Left colon (tissue), 2 donors: ENCODE results near the gene RAB20. TPM values are rescaled to one million over a fixed set of nuclear protein-coding genes. Genes with fewer than 3 reads are reported as not detected.

Experiments used
- ATAC-seq: fragments of 200-7000 bp; cut with Tn5 transposase; one replicate; pipeline ENCODE4 v1.9.1; 2020; ENCODE audit warnings: mild to moderate bottlenecking, moderate library complexity
- DNase-seq, 2 donors: peaks; one replicate each; pipeline ENCODE4 v3.0.0-alpha.2; 2020
- intact Hi-C, 2 donors: fragments of 100-400 bp; cut with DNase I in 1 of 2; cut with micrococcal nuclease in 1 of 2; formaldehyde crosslinking; loops; one replicate each; pipeline versions ENCODE4 v1.11.2 to v1.14.0; 2022; cut with DNase I, micrococcal nuclease
- total RNA-seq, 2 donors: library from RNA; stranded (reverse); fragmentation: NEBNext Ultra II Directional; extraction: Animal tissue kit (Norgen Biotek cat#: 25700); gene quantifications; one replicate each; pipeline ENCODE4 v1.2.1, GENCODE V29; 2021
- donor health status: DM: no; HTN: no; CAD: no.
- donor health status: DM: yes; HTN: yes; CAD: no.

Gene RAB20
- total RNA-seq, 2 donors from 2014 or later: 37.1 to 53.5 TPM

DNA sequence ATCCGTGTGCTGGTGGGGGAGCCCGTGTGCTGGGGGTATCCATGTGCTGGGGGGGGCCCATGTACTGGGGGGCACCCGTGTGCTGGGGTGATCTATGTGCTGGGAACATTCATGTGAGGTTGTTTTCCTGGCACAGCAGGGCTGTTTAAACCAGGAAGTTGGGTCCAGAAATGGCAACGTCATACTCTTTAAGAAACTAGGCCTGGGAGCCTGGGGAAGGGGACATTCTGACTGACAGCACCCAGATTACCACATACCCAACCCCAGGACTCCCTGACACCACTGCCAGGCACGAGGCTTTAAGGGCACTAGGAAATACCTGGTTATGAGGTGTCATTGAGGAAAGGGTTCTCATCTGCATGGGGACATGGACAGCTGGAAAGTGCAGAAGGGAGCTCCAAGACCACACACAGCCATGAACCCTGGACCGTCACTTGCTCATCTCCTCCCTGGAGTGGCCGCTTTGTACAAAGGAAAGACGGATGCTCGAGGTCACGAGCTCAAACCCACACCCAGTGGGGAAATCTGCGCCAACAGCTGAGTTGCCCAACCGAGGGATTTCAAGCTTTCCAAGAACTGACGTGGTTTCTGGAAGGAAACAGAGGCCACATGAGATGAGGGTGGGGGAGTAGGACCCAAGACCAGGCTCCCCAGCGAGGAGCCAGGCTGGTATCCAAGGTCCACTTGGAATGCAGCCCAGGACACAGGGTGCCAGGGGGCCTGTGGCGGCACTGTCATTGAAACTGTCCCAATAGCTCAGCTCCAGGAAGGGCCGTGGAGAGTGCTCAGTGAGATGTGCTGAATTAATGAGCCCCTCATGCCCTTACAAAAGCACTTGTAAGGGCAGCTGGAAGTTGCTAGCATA, 40.9 kb downstream of the RAB20 start:
- peak; percentile 87 to 89 for DNase-seq
- ATAC-seq: peak; percentile 45
- intact Hi-C loops: no loop called here

DNA sequence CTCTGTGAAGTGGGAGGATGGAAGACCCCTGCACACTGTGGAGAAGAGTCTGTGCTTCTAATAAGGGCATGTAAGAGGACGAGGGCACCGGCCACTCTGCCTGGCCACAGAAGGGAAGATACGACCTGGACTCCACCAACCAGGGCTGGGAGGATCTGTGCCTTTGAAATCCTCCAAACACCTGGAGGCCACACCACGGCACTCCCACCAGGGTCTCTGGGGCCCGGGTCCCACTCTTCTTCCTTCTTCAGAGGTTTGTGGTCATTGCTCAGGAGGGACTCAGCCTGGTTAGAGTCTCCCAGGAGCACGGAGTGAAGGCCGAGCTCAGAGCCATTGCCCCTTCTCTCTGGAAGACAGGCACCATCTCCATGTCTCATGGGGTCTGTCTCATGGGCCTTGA, 42.0 kb downstream of the RAB20 start:
- ATAC-seq (no peak), DNase-seq (no peak)
- intact Hi-C loops: no loop called here

DNA sequence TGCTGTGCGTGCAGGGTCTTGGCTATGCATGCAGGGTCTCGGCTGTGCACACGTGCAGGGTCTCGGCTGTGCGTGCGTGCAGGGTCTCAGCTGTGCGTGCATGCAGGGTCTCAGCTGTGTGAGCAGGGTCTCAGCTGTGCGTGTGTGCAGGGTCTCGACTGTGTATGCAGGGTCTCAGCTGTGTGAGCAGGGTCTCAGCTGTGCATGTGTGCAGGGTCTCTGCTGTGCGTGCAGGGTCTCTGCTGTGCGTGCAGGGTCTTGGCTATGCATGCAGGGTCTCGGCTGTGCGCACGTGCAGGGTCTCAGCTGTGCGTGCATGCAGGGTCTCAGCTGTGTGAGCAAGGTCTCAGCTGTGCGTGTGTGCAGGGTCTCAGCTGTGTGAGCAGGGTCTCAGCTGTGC, 42.5 kb downstream of the RAB20 start:
- DNase-seq (no peak), ATAC-seq (no peak)
- intact Hi-C loops: no loop called here

- intact Hi-C loops: no loop called here
- peak; percentile 65 to 70 for DNase-seq
- ATAC-seq: peak; percentile 72
Measured at GRCh38 chr13:110518571-110518970, 43.0 kb downstream of the RAB20 start.

GRCh38 chr13:110518226-110518525, 43.3 kb downstream of the RAB20 start:
- DNase-seq: no peak
- no peak for ATAC-seq
- intact Hi-C loops: no loop called here

GRCh38 chr13:110517505-110518225, 43.9 kb downstream of the RAB20 start:
- DNase-seq (no peak), ATAC-seq (peak; percentile 66)
- intact Hi-C loops: no loop called here

GRCh38 chr13:110516500-110516899, 45.0 kb downstream of the RAB20 start:
- ATAC-seq: no peak
- no peak for DNase-seq
- intact Hi-C loops: no loop called here

DNA sequence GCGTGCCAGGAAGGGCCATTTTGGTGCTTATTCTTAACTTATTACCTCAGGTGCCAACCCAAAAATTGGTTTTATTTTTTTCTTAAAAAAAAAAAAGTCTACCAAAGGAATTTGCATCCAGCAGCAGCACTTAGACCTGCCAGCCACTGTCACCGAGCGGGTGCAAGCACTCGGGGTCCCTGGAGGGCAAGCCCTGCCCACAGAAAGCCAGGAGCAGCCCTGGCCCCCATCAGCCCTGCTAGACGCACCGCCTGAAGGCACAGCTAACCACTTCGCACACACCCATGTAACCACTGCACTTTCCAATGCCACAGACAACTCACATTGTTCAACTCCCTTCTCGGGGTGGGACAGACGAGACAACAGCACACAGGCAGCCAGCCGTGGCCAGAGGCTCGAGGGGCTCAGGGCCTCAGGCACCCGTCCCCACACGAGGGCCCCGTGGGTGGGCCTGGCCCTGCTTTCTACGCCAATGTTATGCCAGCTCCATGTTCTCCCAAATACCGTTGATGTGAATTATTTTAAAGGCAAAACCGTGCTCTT, 49.3 kb downstream of the RAB20 start:
- ATAC-seq (no peak), DNase-seq (no peak)
- intact Hi-C loops: no loop called here

- DNase-seq (no peak), ATAC-seq (no peak)
- intact Hi-C loops: no loop called here
Measured at GRCh38 chr13:110511509-110512181, 49.9 kb downstream of the RAB20 start.

DNA sequence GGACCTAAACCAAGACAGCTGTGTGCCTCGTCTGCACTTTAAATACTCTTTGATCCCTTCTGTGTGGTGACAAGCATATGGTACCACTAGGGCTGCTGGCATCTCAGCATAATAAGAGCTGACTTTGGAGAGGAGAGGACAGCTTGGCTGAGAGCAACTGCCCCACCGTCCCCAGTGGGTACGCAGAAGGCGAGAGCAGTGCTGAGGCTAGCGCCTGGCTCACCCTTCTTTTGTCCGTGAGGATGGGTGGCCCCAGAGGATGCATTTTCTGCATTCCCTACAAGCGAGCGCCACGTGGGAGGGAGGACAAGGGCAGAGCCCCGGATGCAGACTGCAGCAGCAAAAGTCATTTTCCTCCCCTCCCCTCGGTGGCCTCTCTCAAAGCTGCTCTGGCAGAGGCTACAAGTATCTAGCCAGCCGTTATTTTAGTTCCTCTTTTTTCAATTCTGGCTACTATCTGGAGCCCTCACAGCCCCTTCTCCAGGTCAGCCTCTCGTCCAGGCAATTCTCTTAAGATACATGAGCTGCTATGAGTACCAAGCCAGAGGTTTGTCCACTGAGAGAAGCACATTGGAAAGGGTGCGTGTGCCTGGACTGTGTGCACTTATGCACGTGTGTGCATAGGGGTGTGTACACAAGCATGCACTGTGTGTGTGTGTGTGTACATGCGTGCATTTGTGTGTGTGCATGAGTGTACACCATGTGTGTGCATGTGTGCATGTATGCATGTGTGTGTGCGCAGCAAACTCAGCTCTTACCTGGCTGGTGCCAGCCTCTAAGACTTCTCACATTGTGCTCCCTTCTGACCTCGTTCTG, 51.3 kb downstream of the RAB20 start:
- ATAC-seq: no peak

GRCh38 chr13:110509478-110509926, 52.0 kb downstream of the RAB20 start:
- no peak for ATAC-seq
- no peak for DNase-seq
- intact Hi-C loops: no loop called here

More for the DNA sequence above, 51.3 kb downstream of the RAB20 start:
- DNase-seq: no peak
- intact Hi-C loops: no loop called here

DNA sequence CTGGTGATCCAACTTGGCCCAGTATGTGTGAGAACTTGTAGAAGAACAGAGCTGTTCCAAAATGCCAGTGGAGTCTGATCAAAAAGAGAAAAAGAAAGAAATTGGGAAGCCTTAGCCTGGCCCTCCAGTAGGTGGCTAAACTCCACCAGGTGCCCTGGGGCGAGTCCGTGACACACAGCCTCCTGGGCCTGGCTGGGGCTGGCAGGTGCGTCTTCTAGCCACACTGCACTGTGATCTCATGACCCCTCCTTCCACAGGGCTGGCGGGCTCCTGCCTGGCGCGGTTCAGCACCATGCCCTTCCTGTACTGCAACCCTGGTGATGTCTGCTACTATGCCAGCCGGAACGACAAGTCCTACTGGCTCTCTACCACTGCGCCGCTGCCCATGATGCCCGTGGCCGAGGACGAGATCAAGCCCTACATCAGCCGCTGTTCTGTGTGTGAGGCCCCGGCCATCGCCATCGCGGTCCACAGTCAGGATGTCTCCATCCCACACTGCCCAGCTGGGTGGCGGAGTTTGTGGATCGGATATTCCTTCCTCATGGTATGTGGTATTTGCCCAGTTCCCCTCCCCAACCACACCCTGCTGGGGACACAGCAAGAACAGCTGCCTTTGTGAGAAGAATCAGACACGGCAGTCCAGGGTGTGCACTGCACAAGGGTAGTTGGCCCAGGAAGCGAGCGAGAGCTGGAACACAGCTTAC, 53.7 kb downstream of the RAB20 start:
- DNase-seq (peak; percentile 80 to 90), ATAC-seq (peak; percentile 82)
- intact Hi-C loops: no loop called here

- peak; percentile 76 for ATAC-seq
- intact Hi-C loops: no loop called here
Measured at GRCh38 chr13:110506859-110507566, 54.5 kb downstream of the RAB20 start.

GRCh38 chr13:110506396-110506795, 55.1 kb downstream of the RAB20 start:
- intact Hi-C loops: no loop called here
- DNase-seq (no peak), ATAC-seq (no peak)

More at GRCh38 chr13:110506859-110507566, 54.5 kb downstream of the RAB20 start:
- peak; percentile 88 to 92 for DNase-seq

DNA sequence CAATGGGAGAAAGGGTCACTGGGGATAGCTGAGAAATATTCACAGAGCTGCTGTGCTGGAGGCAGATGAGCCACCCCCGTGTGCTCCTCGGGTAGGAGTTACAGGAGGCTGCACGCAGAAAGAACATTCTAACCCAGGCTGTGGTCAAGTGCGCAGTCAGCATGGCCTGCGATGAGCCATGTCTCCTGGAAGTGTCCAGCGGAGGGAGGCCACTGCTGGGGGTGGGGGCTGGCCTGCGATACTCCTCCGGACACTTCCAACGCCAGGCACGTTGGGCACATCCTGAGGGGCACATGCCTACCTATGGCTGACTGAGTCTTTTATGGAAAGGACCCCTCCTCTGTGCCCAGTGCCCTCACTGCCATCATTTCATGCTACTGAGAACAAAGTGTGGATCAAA, 55.9 kb downstream of the RAB20 start:
- DNase-seq (no peak), ATAC-seq (no peak)
- intact Hi-C loops: no loop called here

DNA sequence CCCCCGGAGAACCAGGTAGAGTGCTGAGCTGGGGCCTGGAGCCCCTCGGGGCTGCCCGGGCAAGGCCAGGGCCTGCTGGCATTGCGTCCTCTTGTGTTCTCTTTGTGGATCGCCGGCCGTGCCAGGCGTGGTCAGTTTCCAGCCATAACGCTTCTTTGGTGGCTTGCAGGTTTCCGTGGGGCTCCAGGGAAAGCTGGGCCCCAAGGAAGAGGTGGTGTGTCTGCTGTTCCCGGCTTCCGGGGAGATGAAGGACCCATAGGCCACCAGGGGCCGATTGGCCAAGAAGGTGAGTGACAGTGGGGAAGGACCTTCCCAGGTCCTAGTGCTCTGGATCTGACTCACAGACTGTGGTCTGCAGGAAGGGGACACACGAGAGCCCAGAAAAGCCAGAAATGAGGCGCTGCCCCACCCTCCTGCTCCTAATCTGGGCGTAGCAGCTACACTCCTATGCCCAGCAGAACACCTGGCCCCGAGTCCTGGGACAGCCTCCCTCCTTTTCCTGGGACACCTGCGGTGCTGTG, 57.5 kb downstream of the RAB20 start:
- DNase-seq: peak; percentile 47 to 50

More for the DNA sequence above, 57.5 kb downstream of the RAB20 start:
- peak; percentile 5 for ATAC-seq
- intact Hi-C loops: no loop called here
